ENCODE results near the gene UACA. TPM values are rescaled to one million over a fixed set of nuclear protein-coding genes. Genes with fewer than 3 reads are reported as not detected.
"Not testable (repeated sequence)": the region's sequence is repeated elsewhere in the genome, so short reads cannot be mapped to it uniquely, and the experiment has no call there.

UACA gene
- total RNA-seq, 2 experiments from 2014 or later: 6.6 TPM

GRCh38 chr15:70616311-70616756, 147.0 kb downstream of the UACA start:
- H3K36me3 Mint-ChIP-seq (ENCODE audit: low read depth); DNase-seq; H3K9me3 Mint-ChIP-seq (ENCODE audit: low read depth); POLR2A ChIA-PET; H3K27ac Mint-ChIP-seq; ATAC-seq; H3K4me3 Mint-ChIP-seq; H3K27me3 Mint-ChIP-seq; H3K4me1 Mint-ChIP-seq; intact Hi-C loops (cut with DNase I, micrococcal nuclease): not testable (repeated sequence)
- CTCF ChIA-PET: interaction anchor here (0.7 kb wide), 1 partner anchor 142 kb away, joined by 3 read pairs; no protein-coding TSS in a partner anchor

- Mint-ChIP-seq H3K27me3 (peaks cover 1% of the 10 kb centered on the region), H3K9me3 (ENCODE audit: low read depth) (no peaks in the 10 kb centered on the region), H3K36me3 (ENCODE audit: low read depth) (no peaks in the 10 kb centered on the region), H3K4me3 (no peak overlapping the region), H3K27ac (no peak overlapping the region), H3K4me1 (no peaks in the 10 kb centered on the region)
- POLR2A ChIA-PET: no interaction called here
- DNase-seq (no peak), ATAC-seq (peak; percentile 36)
- CTCF ChIA-PET: interaction anchor here (0.7 kb wide), 1 partner anchor 141 kb away, joined by 3 read pairs; no protein-coding TSS in a partner anchor
- intact Hi-C loops (cut with DNase I, micrococcal nuclease): no loop called here
Measured at GRCh38 chr15:70615435-70616310, 147.7 kb downstream of the UACA start.

GRCh38 chr15:70614221-70614620, 149.1 kb downstream of the UACA start:
- Mint-ChIP-seq H3K9me3 (ENCODE audit: low read depth) (no peaks in the 10 kb centered on the region), H3K4me1 (no peaks in the 10 kb centered on the region), H3K36me3 (ENCODE audit: low read depth) (no peaks in the 10 kb centered on the region), H3K27me3 (no peaks in the 10 kb centered on the region), H3K27ac (no peak overlapping the region), H3K4me3 (no peak overlapping the region)
- DNase-seq: no peak
- POLR2A ChIA-PET: no interaction called here
- CTCF ChIA-PET: no interaction called here
- ATAC-seq: no peak
- intact Hi-C loops (cut with DNase I, micrococcal nuclease): no loop called here

GRCh38 chr15:70613271-70613670, 150.1 kb downstream of the UACA start:
- H3K9me3 Mint-ChIP-seq (ENCODE audit: low read depth): no peaks in the 10 kb centered on the region
- H3K4me3 Mint-ChIP-seq: no peak overlapping the region
- intact Hi-C loops (cut with DNase I, micrococcal nuclease): no loop called here
- ATAC-seq (no peak), DNase-seq (no peak)
- CTCF ChIA-PET: interaction anchor here (0.6 kb wide), 1 partner anchor 641 kb away, joined by 4 read pairs; no protein-coding TSS in a partner anchor
- H3K4me1 Mint-ChIP-seq: no peaks in the 10 kb centered on the region
- POLR2A ChIA-PET: interaction anchor here (0.7 kb wide), 1 partner anchor 15 kb away, joined by 4 read pairs; no protein-coding TSS in a partner anchor
- no peak overlapping the region for H3K27ac Mint-ChIP-seq
- no peaks in the 10 kb centered on the region for H3K36me3 Mint-ChIP-seq (ENCODE audit: low read depth)
- no peaks in the 10 kb centered on the region for H3K27me3 Mint-ChIP-seq

GRCh38 chr15:70611286-70611685, 152.1 kb downstream of the UACA start:
- no peak for DNase-seq
- intact Hi-C loops (cut with DNase I, micrococcal nuclease): no loop called here
- no peak for ATAC-seq
- no peaks in the 10 kb centered on the region for H3K27me3 Mint-ChIP-seq
- ChIA-PET POLR2A (no interaction called here), CTCF (interaction anchor here (0.6 kb wide), 1 partner anchor 36 kb away, joined by 3 read pairs; no protein-coding TSS in a partner anchor)
- no peak overlapping the region for H3K4me3 Mint-ChIP-seq
- no peaks in the 10 kb centered on the region for H3K4me1 Mint-ChIP-seq
- H3K27ac Mint-ChIP-seq: no peak overlapping the region
- no peaks in the 10 kb centered on the region for H3K9me3 Mint-ChIP-seq (ENCODE audit: low read depth)
- H3K36me3 Mint-ChIP-seq (ENCODE audit: low read depth): no peaks in the 10 kb centered on the region

- Mint-ChIP-seq H3K4me3 (no peak overlapping the region), H3K9me3 (ENCODE audit: low read depth) (no peaks in the 10 kb centered on the region), H3K27ac (no peak overlapping the region), H3K4me1 (no peaks in the 10 kb centered on the region), H3K27me3 (no peaks in the 10 kb centered on the region), H3K36me3 (ENCODE audit: low read depth) (no peaks in the 10 kb centered on the region)
- DNase-seq: no peak
- POLR2A ChIA-PET: no interaction called here
- ATAC-seq: no peak
- CTCF ChIA-PET: no interaction called here
- intact Hi-C loops (cut with DNase I, micrococcal nuclease): no loop called here
Measured at GRCh38 chr15:70610541-70610940, 152.8 kb downstream of the UACA start.

- ChIA-PET CTCF (no interaction called here), POLR2A (interaction anchor here (0.6 kb wide), 1 partner anchor 37 kb away, joined by 3 read pairs; no protein-coding TSS in a partner anchor)
- Mint-ChIP-seq H3K9me3 (ENCODE audit: low read depth) (no peaks in the 10 kb centered on the region), H3K4me3 (no peak overlapping the region), H3K4me1 (no peaks in the 10 kb centered on the region), H3K27ac (no peak overlapping the region), H3K36me3 (ENCODE audit: low read depth) (no peaks in the 10 kb centered on the region), H3K27me3 (no peaks in the 10 kb centered on the region)
- ATAC-seq (no peak), DNase-seq (no peak)
- intact Hi-C loops (cut with DNase I, micrococcal nuclease): no loop called here
Measured at GRCh38 chr15:70609889-70610288, 153.5 kb downstream of the UACA start.

GRCh38 chr15:70608144-70608543, 155.2 kb downstream of the UACA start:
- Mint-ChIP-seq H3K27ac (no peak overlapping the region), H3K4me1 (no peaks in the 10 kb centered on the region), H3K4me3 (no peak overlapping the region), H3K9me3 (ENCODE audit: low read depth) (no peaks in the 10 kb centered on the region), H3K36me3 (ENCODE audit: low read depth) (no peaks in the 10 kb centered on the region), H3K27me3 (no peaks in the 10 kb centered on the region)
- ChIA-PET POLR2A (interaction anchor here (0.6 kb wide), 1 partner anchor 437 kb away, joined by 3 read pairs; no protein-coding TSS in a partner anchor), CTCF (interaction anchor here (0.8 to 1.0 kb wide), 2 partner anchors 10 to 44 kb away, joined by 3 to 4 read pairs; no protein-coding TSS in a partner anchor)
- intact Hi-C loops (cut with DNase I, micrococcal nuclease): no loop called here
- ATAC-seq (no peak), DNase-seq (no peak)

GRCh38 chr15:70605606-70606410, 157.6 kb downstream of the UACA start:
- Mint-ChIP-seq H3K9me3 (ENCODE audit: low read depth) (no peaks in the 10 kb centered on the region), H3K36me3 (ENCODE audit: low read depth) (no peaks in the 10 kb centered on the region), H3K4me1 (no peaks in the 10 kb centered on the region), H3K4me3 (no peak overlapping the region), H3K27ac (no peak overlapping the region), H3K27me3 (no peaks in the 10 kb centered on the region)
- no peak for DNase-seq
- no peak for ATAC-seq
- intact Hi-C loops (cut with DNase I, micrococcal nuclease): no loop called here
- ChIA-PET CTCF (interaction anchor here (0.6 to 0.8 kb wide), 3 partner anchors 60 to 1129 kb away, joined by 3 read pairs; no protein-coding TSS in a partner anchor), POLR2A (no interaction called here)

- DNase-seq (no peak), ATAC-seq (no peak)
- ChIA-PET POLR2A (no interaction called here), CTCF (interaction anchor here (0.8 kb wide), 1 partner anchor 924 kb away, joined by 3 read pairs; no protein-coding TSS in a partner anchor)
- no peaks in the 10 kb centered on the region for H3K27me3 Mint-ChIP-seq
- H3K27ac Mint-ChIP-seq: no peak overlapping the region
- H3K4me3 Mint-ChIP-seq: no peak overlapping the region
- H3K4me1 Mint-ChIP-seq: no peaks in the 10 kb centered on the region
- H3K36me3 Mint-ChIP-seq (ENCODE audit: low read depth): no peaks in the 10 kb centered on the region
- intact Hi-C loops (cut with DNase I, micrococcal nuclease): no loop called here
- peaks cover under 1% of the 10 kb centered on the region for H3K9me3 Mint-ChIP-seq (ENCODE audit: low read depth)
Measured at GRCh38 chr15:70604666-70605315, 158.6 kb downstream of the UACA start.
